Measurements from ENCODE around the gene TMC1.

The TMC1 gene

GRCh38 chr9:72685911-72686310 lies 164.5 kb downstream of the TMC1 start:
- DNase-seq: no peak

- DNase-seq: no peak
Measured at GRCh38 chr9:72687331-72687730, 165.9 kb downstream of the TMC1 start.

- no peak for DNase-seq
Measured at GRCh38 chr9:72691671-72692070, 170.3 kb downstream of the TMC1 start.

DNA sequence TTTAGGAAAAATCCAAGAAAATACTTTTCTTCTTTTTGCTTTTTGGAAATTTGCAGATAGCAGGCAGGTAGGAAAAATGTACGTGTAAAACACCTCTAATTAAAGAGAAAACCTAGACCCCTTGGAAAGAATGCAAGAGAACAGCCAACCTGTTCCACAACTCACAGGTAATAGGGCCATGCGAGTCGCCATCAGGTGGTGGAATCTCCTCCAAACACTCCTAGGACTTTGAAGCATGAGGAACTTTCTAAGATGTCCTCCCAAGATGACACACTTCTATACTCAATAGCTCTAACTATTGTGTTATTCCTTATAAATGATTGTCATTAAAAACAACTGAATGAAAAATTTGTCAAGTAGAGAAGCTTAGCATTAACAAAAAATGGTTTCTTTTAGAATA lies 174.0 kb downstream of the TMC1 start:
- no peak for DNase-seq

DNA sequence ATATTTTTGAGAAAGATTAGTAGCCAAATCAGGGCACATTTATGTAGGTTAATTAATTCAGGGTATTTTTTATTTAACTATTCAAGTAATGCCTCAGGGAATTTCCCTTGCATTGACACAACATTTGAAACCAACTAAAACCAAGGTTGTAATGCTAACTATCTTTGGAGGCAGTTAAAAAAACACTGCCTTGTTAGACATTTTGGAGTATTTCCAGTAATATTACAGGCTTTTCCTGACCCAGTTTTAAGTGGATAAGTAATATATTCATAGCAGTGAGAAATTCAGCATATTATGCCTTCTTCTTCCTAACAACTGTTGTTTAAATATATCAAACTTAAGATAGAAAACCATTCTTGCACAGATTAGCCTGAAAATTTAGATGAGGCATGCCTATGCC lies 175.1 kb downstream of the TMC1 start:
- DNase-seq: no peak

DNA sequence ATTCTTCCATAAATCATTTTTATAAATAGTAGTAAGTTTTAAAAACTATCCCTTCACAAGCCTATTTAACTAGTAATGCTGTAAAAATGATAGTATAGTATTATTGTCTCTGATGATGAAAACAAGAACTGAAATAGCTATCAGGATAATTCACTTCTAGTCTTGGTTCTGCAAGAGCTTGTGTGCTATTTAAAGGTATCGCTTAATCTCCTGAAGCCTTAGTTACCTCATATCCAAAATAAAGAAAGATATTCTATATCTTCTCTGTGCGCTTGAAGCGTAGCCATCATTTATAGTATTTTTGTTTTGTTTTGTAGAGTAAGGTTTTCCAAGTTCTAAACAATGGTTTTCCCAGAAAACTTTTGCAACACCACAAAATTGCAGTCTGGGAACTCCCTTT lies 180.1 kb downstream of the TMC1 start:
- no peak for DNase-seq

DNA sequence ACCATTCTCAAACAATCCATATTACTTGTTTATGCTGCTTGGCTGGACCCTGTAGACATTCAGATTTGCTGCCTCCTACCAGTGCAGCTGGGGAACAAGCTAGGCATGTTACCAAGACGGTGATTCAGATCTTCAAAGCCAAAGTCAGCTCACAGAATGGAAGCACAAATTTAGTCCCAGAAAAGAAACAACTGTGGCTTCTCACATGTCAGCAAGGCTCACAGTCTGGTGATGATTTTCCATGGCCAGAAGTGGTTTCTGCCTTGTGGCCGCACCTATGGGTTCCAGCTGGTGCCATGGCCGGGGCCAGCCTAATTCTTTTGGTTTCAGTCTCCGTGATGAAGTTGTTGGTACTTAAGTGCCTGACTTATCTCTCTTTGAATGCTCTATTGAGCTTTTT lies 182.2 kb downstream of the TMC1 start:
- DNase-seq: no peak

GRCh38 chr9:72704688-72705375 lies 183.4 kb downstream of the TMC1 start:
- DNase-seq: no peak

DNA sequence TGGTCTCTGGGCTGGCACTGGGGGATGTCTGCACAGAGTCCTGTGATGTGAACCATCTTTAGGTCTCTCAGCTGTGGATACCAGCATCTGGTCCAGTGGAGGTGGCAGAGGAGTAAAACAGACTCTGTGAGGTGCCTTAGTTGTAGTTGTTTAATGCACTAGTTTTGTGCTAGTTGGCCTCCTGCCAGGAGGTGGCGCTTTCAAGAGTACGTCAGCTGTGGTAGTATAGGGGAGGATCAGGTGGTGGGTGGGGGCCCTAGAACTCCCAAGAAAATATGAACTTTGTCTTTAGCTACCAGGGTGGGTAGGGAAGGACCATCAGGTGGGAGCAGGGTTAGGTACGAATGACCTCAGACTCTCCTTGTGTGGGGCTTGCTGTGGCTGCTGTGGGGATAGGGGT lies 197.1 kb downstream of the TMC1 start:
- DNase-seq: no peak

DNA sequence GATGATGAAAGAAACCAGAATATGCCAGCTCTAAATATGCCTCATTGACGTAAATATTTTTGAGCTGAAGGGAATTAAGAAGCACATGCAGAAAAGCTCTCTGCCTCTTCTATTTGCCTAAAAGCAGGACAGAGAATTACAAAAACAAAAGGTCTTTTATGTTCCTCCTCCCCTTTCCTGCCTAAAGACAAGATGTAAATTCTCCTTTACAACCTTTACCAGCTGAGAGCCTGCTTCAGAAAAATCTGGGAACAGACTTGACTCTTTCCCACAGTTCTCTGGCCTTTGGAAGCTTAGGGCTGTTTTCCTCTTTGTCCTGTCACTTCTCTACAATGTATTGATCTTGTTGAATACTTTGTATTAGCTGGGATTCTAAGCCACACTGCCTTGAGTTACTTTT lies 199.7 kb downstream of the TMC1 start:
- DNase-seq: no peak

- no peak for DNase-seq
Measured at GRCh38 chr9:72726947-72727346, 205.5 kb downstream of the TMC1 start.

- no peak for DNase-seq
Measured at GRCh38 chr9:72728031-72728770, 206.8 kb downstream of the TMC1 start.

DNA sequence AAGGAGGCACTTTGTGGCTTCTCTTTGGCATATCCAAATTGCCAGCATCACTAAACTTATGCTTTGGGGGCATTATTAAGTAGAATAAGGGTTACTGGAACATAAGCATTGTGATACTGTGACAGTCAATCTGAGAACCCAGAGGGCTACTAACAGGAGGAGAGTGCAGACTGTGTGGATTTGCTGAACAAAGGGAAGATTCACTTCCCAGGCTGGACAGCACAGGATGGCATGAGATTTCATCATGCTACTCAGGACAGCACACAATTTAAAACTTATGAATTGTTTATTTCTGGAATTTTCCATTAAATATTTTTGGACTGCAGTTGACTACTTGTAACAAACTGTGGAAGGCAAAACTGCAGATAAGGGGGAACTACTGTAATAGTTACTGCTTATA lies 212.5 kb downstream of the TMC1 start:
- DNase-seq: no peak

GRCh38 chr9:72734631-72735030 lies 213.2 kb downstream of the TMC1 start:
- DNase-seq: no peak

- no peak for DNase-seq
Measured at GRCh38 chr9:72743836-72744235, 222.4 kb downstream of the TMC1 start.

- no peak for DNase-seq
Measured at GRCh38 chr9:72749276-72749675, 227.9 kb downstream of the TMC1 start.

DNA sequence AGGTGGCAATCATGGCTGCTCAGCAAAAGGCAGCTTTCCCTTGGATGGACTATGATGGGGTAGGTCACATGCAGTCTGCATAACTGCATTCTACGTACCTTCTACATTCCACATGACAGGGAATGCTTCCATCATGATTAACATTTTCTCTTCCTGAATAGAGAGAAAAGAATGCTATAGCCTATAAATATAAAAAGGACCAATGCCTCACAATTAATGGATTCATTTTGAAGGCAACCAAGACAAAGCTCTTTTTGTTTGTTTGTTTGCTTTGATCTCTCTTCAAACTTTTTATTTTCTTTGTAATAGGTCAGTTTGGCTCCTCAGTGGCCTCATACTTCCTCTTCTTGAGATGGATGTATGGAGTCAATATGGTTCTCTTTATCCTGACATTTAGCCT lies 230.1 kb downstream of the TMC1 start:
- no peak for DNase-seq

- DNase-seq: no peak
Measured at GRCh38 chr9:72753266-72753893, 232.0 kb downstream of the TMC1 start.

DNA sequence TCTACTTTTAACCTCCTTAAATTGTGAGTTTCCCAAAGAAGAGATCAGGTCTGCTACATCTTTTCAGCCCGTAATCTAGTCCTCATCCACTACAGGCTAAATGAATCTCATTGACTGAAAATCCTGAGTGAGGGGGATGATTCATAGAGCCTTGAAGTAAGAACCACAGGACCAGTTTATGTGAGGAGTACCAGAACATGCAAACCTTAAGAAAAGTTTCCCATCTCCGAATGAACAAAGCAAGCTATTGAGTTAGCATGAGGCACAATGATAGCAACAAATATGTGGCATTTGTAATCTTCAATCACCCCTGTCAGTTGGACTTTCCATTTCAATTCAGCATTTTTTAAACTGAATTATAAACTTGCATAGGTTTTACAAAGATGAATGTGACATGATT lies 234.4 kb downstream of the TMC1 start:
- no peak for DNase-seq

GRCh38 chr9:72758944-72759343 lies 237.5 kb downstream of the TMC1 start:
- DNase-seq: no peak

GRCh38 chr9:72763022-72763421 lies 241.6 kb downstream of the TMC1 start:
- DNase-seq: no peak

- DNase-seq: no peak
Measured at GRCh38 chr9:72769546-72769945, 248.1 kb downstream of the TMC1 start.

DNA sequence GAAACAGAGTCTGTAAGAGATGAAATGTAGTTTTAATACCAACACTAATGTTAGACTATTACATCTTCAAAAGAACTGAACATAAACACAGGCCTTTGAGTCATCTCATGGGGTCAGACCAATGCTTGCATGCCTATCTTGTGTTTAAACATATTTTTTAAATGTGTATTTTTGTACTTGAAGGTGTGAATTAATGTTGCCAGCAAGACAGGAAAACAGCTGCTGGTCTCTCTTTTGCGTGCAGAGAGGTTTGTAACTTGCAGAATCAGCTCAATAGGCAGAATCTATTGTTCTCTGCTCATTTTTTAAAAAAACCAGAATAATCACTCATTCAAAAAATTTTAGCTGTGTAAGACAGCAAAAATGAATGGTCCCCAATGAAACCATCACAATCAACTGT lies 251.3 kb downstream of the TMC1 start:
- no peak for DNase-seq

DNA sequence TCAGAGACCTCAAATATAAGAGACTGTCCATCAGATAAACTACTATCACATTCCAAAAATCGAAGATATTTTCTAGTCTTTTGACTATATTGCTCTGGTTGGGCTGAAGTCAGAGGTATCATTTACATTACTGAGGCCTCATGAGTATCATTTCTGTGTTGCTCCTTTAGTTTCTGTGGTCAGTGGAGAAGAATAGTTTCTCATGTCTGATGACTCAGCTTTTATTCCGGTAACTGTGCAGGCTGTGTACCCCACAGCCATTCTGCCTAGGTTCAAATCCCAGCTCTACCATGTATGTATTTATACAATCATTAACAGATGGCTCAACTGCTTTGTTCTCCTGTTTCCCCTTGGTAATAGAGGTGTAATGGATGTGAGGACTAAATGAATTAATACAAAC lies 252.2 kb downstream of the TMC1 start:
- no peak for DNase-seq
